Stimulated activated CD4-positive, alpha-beta T cell treated with anti-CD3 and anti-CD28 coated beads, Interleukin-2, amount 100 ng/mL, for 24 hours (primary cell): ENCODE results near the gene TARS2.

Source experiments
- DNase-seq, 2 donors: peaks; one replicate each; pipeline ENCODE4 v3.0.0-alpha.2; 2020

Gene TARS2

GRCh38 chr1:150486966-150487762 is at the start of gene TARS2:
Gene TARS2 (plus strand): TSS chr1:150487419. CDS start chr1:150487451, 32 bp downstream.
- peak; percentile 94 to 95 for DNase-seq

- DNase-seq = no peak
These were observed 46.1 kb upstream of the TARS2 start for GRCh38 chr1:150441121-150441520.

- DNase-seq = no peak
These were observed 43.0 kb upstream of the TARS2 start for GRCh38 chr1:150444232-150444631.

GRCh38 chr1:150456146-150456647 is 31.0 kb upstream of the TARS2 start:
- no peak for DNase-seq

- peak; percentile 72 to 81 for DNase-seq
These were observed 22.8 kb upstream of the TARS2 start for GRCh38 chr1:150464422-150464826.

- no peak for DNase-seq
These were observed 20.3 kb upstream of the TARS2 start for GRCh38 chr1:150466964-150467363.

GRCh38 chr1:150469291-150469690 is 17.9 kb upstream of the TARS2 start:
- DNase-seq = no peak

- DNase-seq = no peak
These were observed 14.5 kb upstream of the TARS2 start for GRCh38 chr1:150472601-150473200.

GRCh38 chr1:150473659-150474058 is 13.6 kb upstream of the TARS2 start:
- no peak for DNase-seq

- no peak for DNase-seq
These were observed 12.3 kb upstream of the TARS2 start for GRCh38 chr1:150474869-150475268.

GRCh38 chr1:150476754-150477153 is 10.5 kb upstream of the TARS2 start:
- no peak for DNase-seq

GRCh38 chr1:150477320-150477719 is 9.9 kb upstream of the TARS2 start:
- no peak for DNase-seq

- DNase-seq = no peak
These were observed 9.5 kb upstream of the TARS2 start for GRCh38 chr1:150477733-150478132.

GRCh38 chr1:150479370-150479769 is 7.8 kb upstream of the TARS2 start:
- DNase-seq = no peak

GRCh38 chr1:150479927-150480352 is 7.3 kb upstream of the TARS2 start:
- no peak for DNase-seq

GRCh38 chr1:150484431-150484830 is 2.8 kb upstream of the TARS2 start:
- no peak for DNase-seq

GRCh38 chr1:150484861-150485260 is 2.4 kb upstream of the TARS2 start:
- DNase-seq = no peak

GRCh38 chr1:150487763-150488115 is 520 bp downstream of the TARS2 start:
- no peak for DNase-seq

- DNase-seq = no peak
These were observed 6.0 kb downstream of the TARS2 start for GRCh38 chr1:150493175-150493574.

GRCh38 chr1:150498342-150498741 is 11.1 kb downstream of the TARS2 start:
- DNase-seq = no peak

GRCh38 chr1:150505431-150505830 is 18.2 kb downstream of the TARS2 start:
- DNase-seq = no peak

- DNase-seq = no peak
These were observed 21.0 kb downstream of the TARS2 start, which contains the start of gene ECM1 for GRCh38 chr1:150507912-150508864. Gene ECM1 (plus strand): TSS chr1:150508109. CDS start chr1:150508210, 101 bp downstream.

GRCh38 chr1:150508982-150509381 is 21.8 kb downstream of the TARS2 start:
- no peak for DNase-seq
